HPDE6-E6E7 (cell line): ENCODE measurements around the gene CCDC78.

Experiments
- DNase-seq: peaks from one replicate; pipeline ENCODE4 v3.0.0; 2011; ENCODE audit warnings: missing footprints; ENCODE audit errors: extremely low spot score

The CCDC78 gene

GRCh38 chr16:739560-740458 is 13.6 kb upstream of the CCDC78 start:
- no peak for DNase-seq

- DNase-seq, result no peak
Measured at GRCh38 chr16:736936-737481, 10.8 kb upstream of the CCDC78 start.

- DNase-seq, result no peak
Measured at GRCh38 chr16:735982-736453, 9.8 kb upstream of the CCDC78 start.

- no peak for DNase-seq
Measured at GRCh38 chr16:734981-735881, 9.0 kb upstream of the CCDC78 start.

GRCh38 chr16:734208-734980 is 8.2 kb upstream of the CCDC78 start:
- no peak for DNase-seq

GRCh38 chr16:733382-734207 is 7.4 kb upstream of the CCDC78 start:
- DNase-seq, result no peak

- DNase-seq, result no peak
Measured at GRCh38 chr16:732936-733335, 6.7 kb upstream of the CCDC78 start.

GRCh38 chr16:732332-732731 is 6.1 kb upstream of the CCDC78 start:
- no peak for DNase-seq

GRCh38 chr16:730666-731509 is 4.6 kb upstream of the CCDC78 start:
- no peak for DNase-seq

GRCh38 chr16:729768-730665 is 3.8 kb upstream of the CCDC78 start:
- DNase-seq, result no peak

- no peak for DNase-seq
Measured at GRCh38 chr16:728890-729744, 2.9 kb upstream of the CCDC78 start.

- DNase-seq, result peak; percentile 67
Measured at GRCh38 chr16:728131-728889, 2.1 kb upstream of the CCDC78 start.

GRCh38 chr16:727291-727977 is 1.2 kb upstream of the CCDC78 start:
- DNase-seq, result no peak

GRCh38 chr16:726188-726437 is 130 bp downstream of the CCDC78 start:
- DNase-seq, result no peak

- no peak for DNase-seq
Measured at GRCh38 chr16:725463-726187, 618 bp downstream of the CCDC78 start.

GRCh38 chr16:725041-725376 is 1.2 kb downstream of the CCDC78 start:
- DNase-seq, result no peak
